Measurements from ENCODE around the gene SNX27. TPM values are rescaled to one million over a fixed set of nuclear protein-coding genes. Genes with fewer than 3 reads are reported as not detected.
"Not testable (repeated sequence)": the region's sequence is repeated elsewhere in the genome, so short reads cannot be mapped to it uniquely, and the experiment has no call there.

Gene SNX27
- total RNA-seq, 1 donor from 2014 or later, result 15.8 TPM

GRCh38 chr1:151643085-151643484 lies 31.2 kb downstream of the SNX27 start:
- DNase-seq, result not testable (repeated sequence)

GRCh38 chr1:151644001-151644400 lies 32.2 kb downstream of the SNX27 start:
- DNase-seq, result no peak

GRCh38 chr1:151653397-151653796 lies 41.5 kb downstream of the SNX27 start:
- no peak for DNase-seq

GRCh38 chr1:151655371-151655770 lies 43.5 kb downstream of the SNX27 start:
- no peak for DNase-seq

GRCh38 chr1:151661751-151662150 lies 49.9 kb downstream of the SNX27 start:
- DNase-seq, result peak; percentile 38

- DNase-seq, result no peak
These were observed 56.2 kb downstream of the SNX27 start for GRCh38 chr1:151668090-151668489.

- not testable (repeated sequence) for DNase-seq
These were observed 58.3 kb downstream of the SNX27 start for GRCh38 chr1:151670036-151670675.

GRCh38 chr1:151673407-151673806 lies 61.6 kb downstream of the SNX27 start:
- DNase-seq, result no peak

- DNase-seq, result peak; percentile 45
These were observed 68.5 kb downstream of the SNX27 start for GRCh38 chr1:151680391-151680790.

GRCh38 chr1:151680826-151681225 lies 69.0 kb downstream of the SNX27 start:
- peak; percentile 92 for DNase-seq

GRCh38 chr1:151681923-151682322 lies 70.1 kb downstream of the SNX27 start:
- DNase-seq, result no peak

GRCh38 chr1:151682901-151683300 lies 71.1 kb downstream of the SNX27 start:
- not testable (repeated sequence) for DNase-seq

- no peak for DNase-seq
These were observed 72.3 kb downstream of the SNX27 start for GRCh38 chr1:151684128-151684527.

GRCh38 chr1:151686561-151686960 lies 74.7 kb downstream of the SNX27 start:
- DNase-seq, result no peak

- no peak for DNase-seq
These were observed 77.6 kb downstream of the SNX27 start for GRCh38 chr1:151689494-151689893.

- DNase-seq, result peak; percentile 20
These were observed 80.4 kb downstream of the SNX27 start for GRCh38 chr1:151692226-151692625.

GRCh38 chr1:151693057-151693651 lies 81.3 kb downstream of the SNX27 start:
- peak; percentile 66 for DNase-seq

GRCh38 chr1:151701515-151701914 lies 89.7 kb downstream of the SNX27 start:
- no peak for DNase-seq

- no peak for DNase-seq
These were observed 91.1 kb downstream of the SNX27 start for GRCh38 chr1:151702936-151703335.

- DNase-seq, result no peak
These were observed 92.0 kb downstream of the SNX27 start for GRCh38 chr1:151703813-151704212.

GRCh38 chr1:151704246-151704645 lies 92.4 kb downstream of the SNX27 start:
- no peak for DNase-seq

GRCh38 chr1:151705146-151705545 lies 93.3 kb downstream of the SNX27 start:
- no peak for DNase-seq

GRCh38 chr1:151705753-151706463 lies 94.1 kb downstream of the SNX27 start:
- DNase-seq, result no peak

Data from dermis blood vessel endothelial cell (primary cell).